ENCODE data around the gene PPP1R8.
"Not testable (repeated sequence)": the region's sequence is repeated elsewhere in the genome, so short reads cannot be mapped to it uniquely, and the experiment has no call there.

Gene PPP1R8

GRCh38 chr1:27830621-27831440 lies at the start of gene PPP1R8:
PPP1R8 (plus strand) TSS chr1:27830782; CDS start chr1:27830836, 54 bp downstream.
- DNase-seq: peak; percentile 97

DNA sequence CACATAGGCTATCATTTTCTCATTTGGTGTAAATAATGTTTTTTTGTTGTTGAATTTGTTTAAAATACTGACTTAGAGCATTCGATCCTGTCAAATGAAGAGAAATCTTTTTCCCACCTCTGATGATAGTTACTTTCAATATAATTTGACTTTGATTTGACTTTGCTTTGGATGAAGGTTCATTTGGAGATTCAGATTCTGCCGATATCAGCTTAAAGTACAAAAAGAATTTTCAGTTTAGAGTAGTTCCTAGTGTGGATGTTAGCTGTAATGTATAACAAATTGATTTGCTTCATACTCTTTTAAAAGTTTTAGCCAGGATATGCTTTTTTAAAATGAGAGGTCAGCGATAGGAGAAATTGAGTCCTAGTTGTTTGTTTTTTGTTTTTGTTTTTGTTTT lies 47.6 kb upstream of the PPP1R8 start:
- DNase-seq: no peak

DNA sequence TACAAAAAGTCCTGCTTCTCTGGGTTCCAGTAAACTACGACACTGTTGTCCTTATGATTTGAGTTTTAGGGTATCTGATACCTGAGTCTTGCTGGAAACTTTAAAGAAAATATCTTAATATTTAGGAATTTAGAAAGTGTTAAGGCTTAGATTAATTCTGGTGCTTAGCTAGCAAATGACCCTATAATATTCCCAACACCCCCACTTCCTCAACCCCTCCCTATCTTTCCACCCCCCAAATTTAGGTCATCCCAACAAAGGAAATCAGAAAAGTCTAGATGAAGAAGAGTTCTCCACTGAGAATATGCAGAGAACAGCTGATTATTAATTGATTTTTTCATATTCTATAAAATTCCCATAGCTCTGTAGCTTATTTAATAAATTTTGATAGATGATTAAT lies 45.9 kb upstream of the PPP1R8 start:
- no peak for DNase-seq

GRCh38 chr1:27785781-27786455 lies 44.7 kb upstream of the PPP1R8 start:
- DNase-seq: no peak

DNA sequence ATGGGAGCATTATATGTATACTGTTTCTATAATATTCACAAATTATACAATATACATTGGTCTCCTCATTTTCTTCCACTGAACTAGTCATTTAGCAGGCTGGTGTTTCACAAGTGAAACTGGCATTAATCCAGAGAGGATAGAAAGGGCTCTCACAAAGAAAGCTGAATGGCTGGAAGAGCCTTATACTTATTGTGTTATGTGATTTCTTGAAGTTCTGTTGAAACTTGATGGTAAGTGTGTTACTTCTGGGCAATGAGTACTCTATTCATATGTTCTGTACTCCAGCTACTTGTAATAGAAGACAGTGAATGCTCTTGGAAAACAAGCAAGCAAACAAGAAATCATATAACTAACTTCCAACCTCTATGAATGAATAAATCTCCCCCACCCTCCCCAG lies 42.7 kb upstream of the PPP1R8 start:
- DNase-seq: peak; percentile 67

- peak; percentile 57 for DNase-seq
Measured at GRCh38 chr1:27789540-27790041, 41.0 kb upstream of the PPP1R8 start.

GRCh38 chr1:27790270-27790669 lies 40.3 kb upstream of the PPP1R8 start:
- not testable (repeated sequence) for DNase-seq

DNA sequence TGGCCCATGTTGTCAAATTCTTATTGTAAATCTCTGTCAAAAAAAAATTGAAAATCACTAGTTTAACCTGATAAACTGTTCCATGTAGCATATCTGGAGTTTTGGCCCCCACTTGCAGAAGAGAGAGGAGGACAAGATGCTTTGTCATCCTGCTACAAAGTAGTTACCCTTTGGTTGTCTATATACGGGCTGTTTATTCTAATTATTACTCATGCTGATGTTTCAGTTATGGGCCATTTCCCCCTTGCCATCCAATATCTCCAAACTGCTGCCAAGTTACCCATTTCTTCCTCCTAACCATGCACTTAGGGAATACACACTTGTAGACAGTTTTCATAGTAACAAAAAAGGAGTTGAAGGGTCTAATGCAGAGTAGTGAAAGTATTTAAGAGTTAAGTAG lies 35.0 kb upstream of the PPP1R8 start:
- DNase-seq: no peak

- DNase-seq: no peak
Measured at GRCh38 chr1:27804791-27805190, 25.8 kb upstream of the PPP1R8 start.

GRCh38 chr1:27806758-27807157 lies 23.8 kb upstream of the PPP1R8 start:
- no peak for DNase-seq

DNA sequence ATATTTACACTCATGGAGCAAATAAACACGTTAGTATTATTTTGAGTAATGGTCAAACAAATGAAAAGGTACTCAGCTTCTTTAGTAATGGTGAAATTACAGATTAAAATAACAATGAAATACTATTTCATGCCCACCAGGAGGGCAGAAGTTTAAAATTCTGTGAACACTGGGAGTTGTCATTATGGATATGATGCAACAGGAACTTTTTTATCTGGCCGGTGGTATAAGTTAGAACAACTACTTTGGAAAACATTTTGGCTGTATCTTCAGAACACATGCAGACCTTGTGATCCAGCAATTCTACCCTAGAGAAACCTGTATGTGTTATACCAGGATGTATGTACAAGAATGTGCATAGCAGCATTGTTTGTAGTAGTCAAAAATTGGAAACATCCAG lies 23.2 kb upstream of the PPP1R8 start:
- no peak for DNase-seq

- not testable (repeated sequence) for DNase-seq
Measured at GRCh38 chr1:27808131-27808530, 22.5 kb upstream of the PPP1R8 start.

GRCh38 chr1:27809883-27810282 lies 20.7 kb upstream of the PPP1R8 start:
- DNase-seq: no peak

DNA sequence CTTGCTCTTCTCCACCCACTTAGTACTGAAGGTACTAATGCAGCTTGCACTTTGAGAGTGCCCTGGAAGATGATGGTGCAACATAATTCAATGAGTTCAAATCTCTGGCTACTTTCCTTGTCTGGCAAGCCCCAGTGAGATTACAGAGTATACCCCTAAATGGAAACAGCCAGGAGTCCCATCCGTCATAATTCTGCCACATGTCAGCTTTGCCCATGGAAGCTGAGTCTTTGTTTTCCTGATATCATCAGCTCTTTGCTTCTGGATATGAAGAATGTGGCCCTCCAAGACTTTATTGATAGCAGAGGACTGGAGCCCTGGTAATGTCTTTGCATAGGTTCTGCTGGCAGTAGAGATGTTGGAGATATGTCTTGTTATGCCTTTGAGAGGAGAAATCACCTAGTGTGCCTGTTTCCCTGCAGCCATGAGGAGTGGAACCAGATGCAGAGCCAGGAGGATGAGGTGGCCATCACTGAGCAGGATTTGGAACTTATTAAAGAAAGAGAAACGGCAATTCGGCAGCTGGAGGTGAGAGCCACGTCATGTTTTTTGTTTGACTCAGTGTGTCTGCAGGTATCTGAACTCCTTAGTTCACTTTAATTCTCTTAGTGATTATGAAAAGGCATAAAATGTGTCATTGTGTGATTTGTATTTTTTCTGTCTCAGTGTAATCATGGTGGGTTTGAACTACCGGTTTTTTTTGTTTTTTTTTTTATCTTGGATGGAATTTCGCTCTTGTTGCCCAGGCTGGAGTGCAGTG lies 18.7 kb upstream of the PPP1R8 start:
- DNase-seq: no peak

- no peak for DNase-seq
Measured at GRCh38 chr1:27816921-27817630, 13.5 kb upstream of the PPP1R8 start.

DNA sequence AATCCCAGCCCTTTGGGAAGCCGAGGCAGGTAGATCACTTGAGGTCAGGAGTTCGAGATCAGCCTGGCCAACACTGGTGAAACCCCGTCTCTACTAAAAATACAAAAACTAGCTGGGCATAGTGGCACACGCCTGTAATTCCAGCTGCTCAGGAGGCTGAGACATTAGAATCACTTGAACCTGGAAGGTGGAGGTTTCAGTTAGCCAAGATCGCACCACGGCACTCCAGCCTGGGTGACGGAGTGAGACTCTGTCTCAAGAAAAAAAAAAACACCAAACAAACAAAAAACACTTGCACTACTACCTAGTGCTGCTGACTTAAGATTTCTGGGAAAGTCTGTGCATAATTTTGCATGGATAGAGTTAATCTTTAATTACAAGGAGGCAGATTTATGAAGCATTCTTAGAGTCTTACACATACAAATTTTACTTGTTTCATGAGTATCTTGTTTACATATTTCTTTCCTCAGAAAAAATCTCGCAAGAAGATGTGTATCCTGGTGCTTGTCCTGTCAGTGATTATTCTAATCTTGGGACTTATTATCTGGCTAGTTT lies 8.7 kb upstream of the PPP1R8 start:
- no peak for DNase-seq

DNA sequence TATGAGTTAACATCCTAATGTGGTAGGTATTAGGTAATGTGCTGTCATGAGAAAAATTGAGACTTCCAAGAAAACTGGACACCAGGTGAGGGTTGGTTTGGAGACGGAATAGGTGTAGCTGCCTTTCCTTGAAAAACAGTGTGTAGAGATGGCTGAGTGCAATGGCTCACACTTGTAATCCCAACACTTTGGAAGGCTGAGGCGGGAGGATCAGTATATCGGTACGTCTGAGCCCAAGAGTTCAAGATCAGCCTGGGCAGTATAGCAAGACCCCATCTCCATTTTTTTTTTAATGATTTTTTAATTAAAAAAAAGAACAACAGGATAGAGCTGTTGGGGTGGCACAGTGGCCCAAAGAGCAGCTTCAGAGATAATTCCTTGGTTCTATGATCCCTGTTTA lies 6.8 kb upstream of the PPP1R8 start:
- DNase-seq: no peak

GRCh38 chr1:27824411-27824810 lies 6.2 kb upstream of the PPP1R8 start:
- no peak for DNase-seq

DNA sequence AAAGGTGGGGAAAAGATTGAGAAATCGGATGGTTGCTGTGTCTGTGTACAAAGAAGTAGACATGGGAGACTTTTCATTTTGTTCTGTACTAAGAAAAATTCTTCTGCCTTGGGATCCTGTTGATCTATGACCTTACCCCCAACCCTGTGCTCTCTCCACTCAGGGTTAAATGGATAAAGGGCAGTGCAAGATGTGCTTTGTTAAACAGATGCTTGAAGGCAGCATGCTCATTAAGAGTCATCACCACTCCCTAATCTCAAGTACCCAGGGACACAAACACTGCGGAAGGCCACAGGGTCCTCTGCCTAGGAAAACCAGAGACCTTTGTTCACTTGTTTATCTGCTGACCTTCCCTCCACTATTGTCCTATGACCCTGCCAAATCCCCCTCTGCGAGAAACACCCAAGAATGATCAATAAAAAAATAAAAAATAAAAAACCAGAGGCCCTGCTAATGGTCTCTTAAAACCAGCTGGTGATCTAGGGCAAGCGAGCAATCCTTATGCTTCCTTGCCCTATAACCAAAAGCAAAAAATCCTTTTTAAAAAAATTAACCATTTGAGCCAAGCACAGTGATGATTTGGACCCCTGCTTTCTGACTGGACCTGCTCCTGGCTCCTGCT lies 1.1 kb upstream of the PPP1R8 start:
- DNase-seq: not testable (repeated sequence)

- no peak for DNase-seq
Measured at GRCh38 chr1:27831568-27832410, 1.2 kb downstream of the PPP1R8 start.

GRCh38 chr1:27832762-27833161 lies 2.2 kb downstream of the PPP1R8 start:
- no peak for DNase-seq

All from suppressor macrophage treated with lipopolysaccharide for 4 hours (primary cell).